DOHH2 (cell line): ENCODE results near the gene CPHXL2.

ENCODE experiments used
- H3F3A ChIP-seq: fragments of 200-600 bp; sonication (generic), shearing (Covaris generic); 2 replicates; pipeline ENCODE4 v1.6.0; 2016; ENCODE audit warnings: antibody characterized with exemption, mild to moderate bottlenecking; ENCODE audit not compliant: control insufficient read depth, insufficient read depth
- H3K27ac ChIP-seq: fragments of 200-600 bp; sonication (generic); 2 replicates; pipeline ENCODE4 v1.5.1; 2014; ENCODE audit warnings: low read depth, mild to moderate bottlenecking, low read length, moderate library complexity
- H3K27me3 ChIP-seq: fragments of 200-600 bp; sonication (generic); 2 replicates; pipeline ENCODE4 v1.6.1; 2014; ENCODE audit warnings: mild to moderate bottlenecking, low read length, mixed read lengths; ENCODE audit not compliant: control insufficient read depth
- H3K36me3 ChIP-seq: fragments of 200-600 bp; sonication (generic); 2 replicates; pipeline ENCODE4 v1.6.1; 2014; ENCODE audit warnings: mild to moderate bottlenecking, low read length, moderate library complexity, mixed read lengths; ENCODE audit not compliant: control insufficient read depth
- H3K4me1 ChIP-seq: fragments of 200-600 bp; sonication (generic); 2 replicates; pipeline ENCODE4 v1.6.1; 2014; ENCODE audit warnings: mild to moderate bottlenecking, low read length, mixed read lengths; ENCODE audit not compliant: control insufficient read depth
- H3K4me2 ChIP-seq: fragments of 200-600 bp; sonication (generic); 2 replicates; pipeline ENCODE4 v1.6.0; 2014; ENCODE audit warnings: mild to moderate bottlenecking, low read length, moderate library complexity
- H3K4me3 ChIP-seq: fragments of 200-600 bp; sonication (generic); 2 replicates; pipeline ENCODE4 v1.5.1; 2014; ENCODE audit warnings: mild to moderate bottlenecking, low read length, mixed read lengths
- H3K79me2 ChIP-seq: fragments of 200-600 bp; sonication (generic); 2 replicates; pipeline ENCODE4 v1.6.1; 2014; ENCODE audit warnings: mild to moderate bottlenecking, low read length, mixed read lengths; ENCODE audit not compliant: control insufficient read depth
- H3K9me2 ChIP-seq: fragments of 200-600 bp; sonication (generic); replicated peaks from 2 replicates; pipeline ENCODE4 v1.6.1; 2014; ENCODE audit warnings: mild to moderate bottlenecking, low read length, mixed read lengths; ENCODE audit not compliant: control insufficient read depth
- H3K9me3 ChIP-seq: fragments of 200-600 bp; sonication (generic); 2 replicates; pipeline ENCODE4 v1.6.1; 2014; ENCODE audit warnings: antibody characterized with exemption, low read length, mixed read lengths; ENCODE audit not compliant: control insufficient read depth, insufficient read depth
- H4K20me1 ChIP-seq: fragments of 200-600 bp; sonication (generic); 2 replicates; pipeline ENCODE4 v1.6.0; 2014; ENCODE audit warnings: low read depth, mild to moderate bottlenecking, antibody characterized with exemption, low read length, moderate library complexity; ENCODE audit not compliant: control insufficient read depth, insufficient read depth
- CTCF ChIP-seq: fragments of 200-600 bp; sonication (generic); IDR thresholded peaks from one replicate; pipeline ENCODE4 v1.5.1; 2014; ENCODE audit warnings: antibody characterized with exemption, mild to moderate bottlenecking, low read depth, low read length; ENCODE audit not compliant: poor library complexity, severe bottlenecking
- EZH2phosphoT487 ChIP-seq: fragments of 200-600 bp; sonication (generic); IDR thresholded peaks from 2 replicates; pipeline ENCODE4 v1.6.1; 2017; ENCODE audit warnings: borderline replicate concordance, mild to moderate bottlenecking, antibody characterized with exemption, low read length, moderate library complexity, mixed read lengths

The CPHXL2 gene

GRCh38 chr16:75632857-75633256 is 44.0 kb downstream of the CPHXL2 start:
- Histone ChIP-seq H3K79me2 (peaks cover 6% of the 10 kb centered on the region), H3K4me2 (no peak overlapping the region), H3K9me2 (no peaks in the 10 kb centered on the region), H3K27me3 (no peaks in the 10 kb centered on the region), H3F3A (0 out of 2 replicates have a peak, but pooled peaks cover 2% of the 10 kb centered on the region), H3K27ac (no peak overlapping the region), H3K4me1 (no peaks in the 10 kb centered on the region), H3K9me3 (no peaks in the 10 kb centered on the region), H3K36me3 (peaks cover 93% of the 10 kb centered on the region), H3K4me3 (no peak overlapping the region), H4K20me1 (no peaks in the 10 kb centered on the region)
- TF ChIP-seq CTCF (no peak), EZH2phosphoT487 (no peak)

GRCh38 chr16:75630052-75630451 is 46.8 kb downstream of the CPHXL2 start:
- Histone ChIP-seq H3K4me2 (no peak overlapping the region), H3K9me2 (no peaks in the 10 kb centered on the region), H3K27me3 (no peaks in the 10 kb centered on the region), H3K9me3 (no peaks in the 10 kb centered on the region), H3K27ac (no peak overlapping the region), H4K20me1 (no peaks in the 10 kb centered on the region), H3K4me3 (no peak overlapping the region), H3K36me3 (peaks cover 91% of the 10 kb centered on the region), H3K79me2 (no peaks in the 10 kb centered on the region), H3F3A (peaks cover 16% of the 10 kb centered on the region), H3K4me1 (no peaks in the 10 kb centered on the region)
- TF ChIP-seq CTCF, result no peak
- no peak for TF ChIP-seq EZH2phosphoT487

GRCh38 chr16:75629132-75629531 is 47.7 kb downstream of the CPHXL2 start:
- no peaks in the 10 kb centered on the region for H3K9me3 ChIP-seq
- no peaks in the 10 kb centered on the region for H4K20me1 ChIP-seq
- H3K79me2 ChIP-seq, result no peaks in the 10 kb centered on the region
- TF ChIP-seq EZH2phosphoT487, result no peak
- no peak for TF ChIP-seq CTCF
- no peak overlapping the region for H3K4me2 ChIP-seq
- H3K27me3 ChIP-seq, result no peaks in the 10 kb centered on the region
- H3K36me3 ChIP-seq, result peaks cover 87% of the 10 kb centered on the region
- no peaks in the 10 kb centered on the region for H3K9me2 ChIP-seq
- H3K4me3 ChIP-seq, result no peak overlapping the region
- no peaks in the 10 kb centered on the region for H3K4me1 ChIP-seq
- H3K27ac ChIP-seq, result no peak overlapping the region
- H3F3A ChIP-seq, result peaks cover 23% of the 10 kb centered on the region

- Histone ChIP-seq H3K79me2 (no peaks in the 10 kb centered on the region), H3K36me3 (peaks cover 79% of the 10 kb centered on the region), H3K4me1 (peaks cover 5% of the 10 kb centered on the region), H3F3A (peaks cover 27% of the 10 kb centered on the region), H3K4me3 (no peak overlapping the region), H3K9me2 (no peaks in the 10 kb centered on the region), H3K4me2 (no peak overlapping the region), H3K9me3 (no peaks in the 10 kb centered on the region), H3K27ac (no peak overlapping the region), H3K27me3 (no peaks in the 10 kb centered on the region), H4K20me1 (no peaks in the 10 kb centered on the region)
- no peak for TF ChIP-seq EZH2phosphoT487
- TF ChIP-seq CTCF, result no peak
Observed at GRCh38 chr16:75628351-75628750, 48.5 kb downstream of the CPHXL2 start.
